SHP77 (cell line): ENCODE data around the gene LRP4.
"Not testable (repeated sequence)": the region's sequence is repeated elsewhere in the genome, so short reads cannot be mapped to it uniquely, and the experiment has no call there.

ENCODE experiments used
- DNase-seq, 2 experiments: peaks; one replicate each; lab custom pipeline; 2025; lab: John Stamatoyannopoulos, UW

LRP4 gene

DNA sequence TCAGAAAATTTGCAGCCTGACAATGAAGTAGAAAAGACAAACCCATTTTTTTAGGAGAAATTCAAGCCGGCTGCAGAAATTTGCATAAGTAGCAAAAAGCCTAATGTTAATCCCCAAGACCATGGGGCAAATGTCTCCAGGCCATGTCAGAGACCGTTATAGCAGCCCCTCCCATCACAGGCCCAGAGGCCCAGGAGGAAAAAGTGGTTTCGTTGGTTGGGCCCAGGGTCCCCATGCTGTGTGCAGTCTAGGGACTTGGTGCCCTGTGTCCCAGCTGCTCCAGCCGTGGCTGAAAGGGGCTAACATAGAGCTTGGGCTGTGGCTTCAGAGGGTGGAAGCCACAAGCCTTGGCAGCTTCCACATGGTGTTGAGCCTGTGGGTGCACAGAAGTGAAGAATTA lies 9.6 kb upstream of the LRP4 start:
- not testable (repeated sequence) for DNase-seq

DNA sequence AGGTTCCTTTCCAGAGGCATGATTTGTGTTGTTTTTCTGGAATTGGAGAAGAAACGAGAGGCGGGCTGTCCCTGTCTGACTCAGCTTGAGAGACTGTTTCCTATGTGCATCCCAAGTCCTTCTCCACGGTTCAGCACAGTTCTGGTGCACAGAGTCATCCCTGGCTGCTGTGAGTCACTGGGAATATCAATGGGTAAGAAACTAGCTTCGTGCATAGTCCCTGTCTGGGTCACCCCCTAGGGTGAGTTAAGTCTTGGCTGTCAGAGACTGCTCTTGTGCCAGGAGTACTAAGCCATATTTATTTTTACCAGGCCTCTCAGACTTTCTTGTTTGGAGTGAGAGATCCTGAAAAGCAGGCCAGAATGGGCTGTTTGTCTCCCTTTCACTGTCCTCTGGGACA lies 2.4 kb upstream of the LRP4 start:
- DNase-seq, result no peak

DNA sequence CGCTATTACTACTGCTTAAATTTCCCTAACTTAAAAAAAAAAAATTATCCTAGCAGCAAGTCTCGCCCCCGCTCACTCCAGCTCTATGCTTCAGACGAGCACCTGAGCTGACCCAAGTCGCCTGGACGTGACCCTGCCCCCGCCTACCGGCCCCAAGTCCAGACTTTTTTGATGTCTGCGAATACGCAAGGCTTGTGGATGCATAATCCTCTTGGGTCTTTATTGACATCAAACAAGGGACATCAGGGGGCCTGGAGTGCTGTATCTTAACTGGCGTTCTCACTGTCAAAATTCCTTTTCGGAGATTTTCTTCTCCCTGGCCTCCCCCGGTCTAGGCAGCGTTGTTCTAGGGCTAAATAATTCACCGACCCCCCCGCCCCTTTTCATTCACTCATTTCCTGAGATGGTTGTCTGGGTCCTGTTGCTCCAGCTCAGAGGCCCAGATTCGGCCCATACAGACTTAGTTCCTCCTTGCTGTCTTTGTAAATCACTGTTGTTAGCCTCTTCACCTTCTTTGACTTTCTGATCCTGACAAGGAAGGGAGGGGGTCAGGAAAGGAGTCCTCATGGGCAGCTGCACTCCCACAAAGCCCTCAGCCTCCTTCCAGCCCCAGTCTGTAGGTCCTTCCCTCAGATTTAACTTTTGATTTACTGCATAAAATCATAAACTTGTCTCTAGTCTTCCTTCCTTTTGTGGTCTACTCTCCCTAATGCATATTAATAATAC lies 601 bp upstream of the LRP4 start:
- no peak for DNase-seq

DNA sequence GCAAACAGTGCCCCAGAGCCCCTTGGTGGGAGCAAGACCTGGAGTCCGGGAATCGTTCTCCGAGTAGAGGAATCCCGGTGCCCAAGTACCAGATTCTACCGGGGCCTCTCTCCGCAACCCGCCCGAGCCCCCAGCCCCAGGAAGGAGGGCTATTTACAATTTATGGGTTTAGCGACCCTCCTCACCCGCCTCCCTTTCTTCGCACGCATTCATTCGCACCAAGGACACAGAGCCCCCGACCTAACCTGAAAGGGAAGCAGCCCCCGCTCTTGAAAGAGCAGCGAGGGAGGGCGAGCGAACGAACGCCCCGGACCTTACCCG lies 628 bp downstream of the LRP4 start:
- DNase-seq, result no peak

DNA sequence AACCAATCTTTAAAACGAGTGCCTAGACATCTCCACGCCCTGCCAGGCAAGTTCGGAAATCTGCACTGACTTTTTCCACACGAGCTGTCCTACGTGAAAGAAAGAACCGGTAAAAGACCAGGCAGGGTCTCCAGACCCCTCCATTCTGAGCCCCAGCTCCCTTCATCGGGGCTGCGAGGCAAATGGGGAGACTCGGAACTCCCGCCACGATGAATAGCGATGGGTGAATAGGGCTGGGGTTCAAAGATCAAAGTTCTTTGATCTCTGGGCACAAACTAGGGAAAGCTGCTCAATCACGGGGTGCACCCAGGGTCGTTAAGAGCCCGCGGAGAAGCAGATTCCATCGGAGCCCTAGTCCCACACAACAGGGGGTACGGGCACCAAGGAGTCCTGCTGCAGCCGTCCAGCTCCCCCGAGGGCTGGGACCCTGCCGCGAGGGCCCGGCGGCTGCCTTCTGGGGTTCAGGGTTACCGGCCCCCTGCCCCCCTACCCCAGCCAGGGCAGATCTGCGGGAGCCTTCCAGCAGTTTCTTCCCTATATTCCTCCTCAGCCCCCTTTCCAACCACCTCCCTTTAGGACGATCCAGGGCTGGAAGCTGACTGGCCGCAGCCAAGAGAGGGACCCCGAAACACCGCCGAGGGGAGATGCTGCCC lies 1.1 kb downstream of the LRP4 start:
- no peak for DNase-seq

DNA sequence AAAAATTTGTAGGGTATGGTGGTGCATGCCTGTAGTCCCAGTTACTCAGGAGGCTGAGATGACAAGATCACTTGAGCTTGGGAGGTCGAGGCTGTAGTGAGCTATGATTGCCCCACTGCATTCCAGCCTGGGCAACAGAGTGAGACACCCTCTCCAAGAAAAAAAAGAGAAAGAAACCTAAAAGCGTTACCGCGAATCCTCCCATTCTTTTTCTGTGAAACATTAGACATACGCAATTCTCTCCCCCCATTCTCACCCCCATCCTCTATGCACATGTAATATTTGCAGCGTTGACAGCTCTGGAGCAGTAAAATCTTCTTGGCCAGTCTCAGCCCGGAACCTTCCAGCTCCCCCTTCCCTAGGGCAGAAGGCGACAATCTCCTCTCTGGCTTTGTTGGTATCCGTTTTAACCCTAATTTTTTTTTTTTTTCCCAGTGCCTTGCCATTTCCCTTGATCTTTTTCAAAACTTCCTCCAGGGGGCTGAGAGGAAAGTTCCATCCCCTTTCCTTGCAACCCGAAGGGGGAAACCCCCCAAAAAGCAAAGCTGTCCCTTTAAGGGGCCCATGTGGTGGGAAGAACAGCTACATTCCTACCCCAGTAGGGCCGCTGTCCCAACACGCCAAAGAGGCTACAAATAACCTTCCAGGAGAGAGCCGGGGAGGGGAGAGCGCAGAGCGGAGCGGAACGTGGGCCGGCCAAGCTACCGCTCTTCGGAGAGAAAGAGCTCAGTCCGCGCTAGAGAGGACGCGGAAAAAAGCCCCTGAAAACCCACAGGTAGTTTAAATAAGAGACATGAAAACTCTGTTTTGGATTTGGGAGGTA lies 1.9 kb downstream of the LRP4 start:
- DNase-seq, result no peak

DNA sequence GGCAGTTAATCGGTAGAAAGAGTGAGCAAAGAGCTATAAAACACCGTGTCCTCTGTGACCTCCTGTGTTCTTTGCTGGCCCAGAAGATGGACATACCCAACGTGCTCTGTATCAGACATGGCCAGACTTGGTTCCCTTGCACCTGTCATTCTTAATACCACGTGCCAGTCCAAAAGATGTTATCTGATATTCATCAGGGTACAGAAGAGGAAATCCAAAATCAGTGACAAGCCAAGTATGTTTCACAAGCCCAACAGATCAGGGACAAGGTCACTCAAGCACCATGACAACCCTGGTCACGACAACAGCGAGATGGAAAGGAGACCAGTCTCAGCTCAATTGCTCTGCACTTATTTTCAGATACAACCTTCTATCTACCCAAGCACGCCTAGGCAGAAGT lies 3.4 kb downstream of the LRP4 start:
- DNase-seq, result no peak

DNA sequence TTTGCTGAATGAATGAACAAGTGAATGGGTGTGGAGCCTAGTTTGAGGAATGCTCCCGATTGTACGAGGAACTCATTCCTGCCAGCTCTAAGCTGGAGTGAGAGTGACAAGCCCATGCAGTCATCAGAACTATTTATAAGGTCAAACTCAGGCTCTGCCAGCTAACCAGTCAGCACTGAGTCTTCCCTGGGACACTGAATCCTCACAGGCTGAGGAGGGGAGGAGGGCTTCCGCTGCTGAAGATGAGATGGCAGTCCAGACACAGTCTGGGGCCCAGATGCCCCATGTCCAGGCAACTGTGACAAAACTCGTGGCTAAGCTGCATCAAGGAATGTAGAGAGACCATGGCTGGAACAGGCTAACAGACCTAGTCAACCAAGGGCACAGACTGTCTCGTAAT lies 4.0 kb downstream of the LRP4 start:
- no peak for DNase-seq

DNA sequence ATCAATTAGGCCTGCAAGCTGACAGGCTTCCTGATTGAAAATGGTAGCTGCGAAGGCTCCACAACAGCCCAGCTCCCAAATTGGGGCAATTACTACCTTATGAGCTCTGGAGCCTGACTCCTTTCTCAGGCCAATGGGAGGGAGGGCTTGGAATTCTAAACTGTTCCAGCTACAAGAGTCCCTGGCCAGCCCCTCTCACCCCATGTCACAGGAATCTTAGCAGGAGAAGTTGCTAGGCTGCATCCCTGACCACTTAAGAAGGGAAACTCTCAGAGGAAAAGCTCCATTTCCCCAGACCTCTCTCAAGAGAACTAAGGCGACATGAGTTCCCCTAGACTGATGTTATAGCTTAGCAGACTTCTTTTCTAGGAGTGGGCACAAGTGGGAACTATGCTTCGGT lies 4.9 kb downstream of the LRP4 start:
- DNase-seq, result no peak

DNA sequence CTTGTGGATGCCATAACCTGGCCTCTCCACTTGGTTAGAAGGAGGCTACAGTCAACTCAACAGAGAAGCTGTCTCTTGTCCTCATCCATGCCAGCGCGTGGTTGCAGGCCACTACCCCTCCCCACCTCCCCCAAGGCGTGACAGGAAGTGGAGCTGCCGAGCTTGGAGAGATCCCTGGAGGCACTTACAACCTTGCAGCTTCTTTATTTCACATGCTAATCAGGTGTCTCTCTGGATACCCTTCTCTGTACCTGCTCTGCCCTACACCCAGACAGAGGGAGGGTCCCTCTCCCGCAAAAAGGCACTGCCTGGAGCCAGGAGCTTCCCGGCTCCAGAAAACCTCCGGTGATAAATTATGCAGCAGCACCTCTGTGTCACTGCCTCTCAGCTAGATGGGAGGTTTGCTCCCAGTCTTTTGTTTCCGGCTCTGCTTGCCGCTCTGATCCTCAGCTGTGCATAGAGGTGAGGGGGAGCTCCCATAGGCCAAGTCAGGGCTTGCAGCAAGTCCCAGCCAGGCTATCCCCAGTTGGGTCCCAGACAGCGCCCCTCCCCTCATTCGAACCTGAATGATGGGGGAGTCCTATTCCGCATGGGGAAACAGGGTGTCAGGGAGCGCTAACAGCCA lies 5.7 kb downstream of the LRP4 start:
- peak; percentile 63 to 73 for DNase-seq

DNA sequence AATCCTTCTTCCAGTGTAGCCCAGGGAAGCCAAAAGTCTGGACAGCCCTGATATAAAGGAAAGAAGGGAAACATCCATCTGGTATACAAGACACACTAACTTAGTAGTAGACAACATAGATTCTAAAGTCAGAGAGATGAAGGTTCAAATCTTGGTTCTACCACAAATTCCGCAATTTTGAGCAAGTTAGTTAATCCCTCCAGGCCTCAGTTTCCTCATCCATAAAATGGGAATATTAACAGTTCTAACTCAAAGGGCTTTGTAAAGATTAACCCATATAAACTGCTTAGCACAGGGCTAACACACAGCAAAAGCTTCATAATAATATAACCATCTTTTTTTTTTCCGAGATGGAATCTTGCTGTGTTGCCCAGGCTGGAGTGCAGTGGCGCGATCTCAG lies 10.7 kb downstream of the LRP4 start:
- DNase-seq, result no peak

DNA sequence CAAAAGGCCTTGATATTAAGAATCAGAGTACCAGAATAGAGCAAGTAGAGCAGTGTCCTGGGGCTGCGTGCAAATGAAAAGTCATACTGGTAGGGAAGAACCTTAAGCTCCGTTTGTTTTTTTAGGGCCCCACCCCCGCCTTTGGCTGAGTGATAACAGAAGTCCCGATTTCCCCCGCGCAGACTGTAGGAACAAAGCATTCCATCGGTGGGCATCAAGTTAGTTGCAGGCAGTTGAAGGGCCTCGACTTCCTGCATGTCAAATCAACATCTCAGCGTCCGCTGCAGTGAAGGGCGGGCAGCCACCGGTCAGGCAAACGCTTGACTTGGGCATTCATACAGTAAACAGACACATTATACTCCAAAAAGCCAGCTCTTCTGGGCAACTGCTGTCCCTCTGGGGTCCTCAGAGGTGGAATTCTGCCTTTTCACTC lies 11.7 kb downstream of the LRP4 start:
- DNase-seq, result no peak

DNA sequence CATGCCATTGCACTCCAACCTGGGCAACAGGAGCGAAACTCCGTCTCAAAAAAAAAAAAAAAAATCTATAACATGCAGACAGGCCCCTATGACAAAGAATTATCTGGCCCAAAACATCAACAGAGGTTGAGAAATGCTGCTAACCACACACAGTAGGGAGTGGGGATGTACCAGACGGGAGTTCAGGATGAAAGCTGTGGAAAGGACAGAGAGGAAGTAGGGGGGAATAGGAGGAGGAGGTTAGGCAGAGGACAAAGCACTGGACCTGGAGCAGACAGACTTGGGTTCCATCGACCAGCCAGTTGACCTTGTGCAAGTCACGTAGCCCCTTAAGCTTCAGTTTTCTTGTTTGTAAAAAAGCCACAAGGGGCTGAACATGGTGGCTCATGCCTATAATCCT lies 12.5 kb downstream of the LRP4 start:
- DNase-seq, result no peak

DNA sequence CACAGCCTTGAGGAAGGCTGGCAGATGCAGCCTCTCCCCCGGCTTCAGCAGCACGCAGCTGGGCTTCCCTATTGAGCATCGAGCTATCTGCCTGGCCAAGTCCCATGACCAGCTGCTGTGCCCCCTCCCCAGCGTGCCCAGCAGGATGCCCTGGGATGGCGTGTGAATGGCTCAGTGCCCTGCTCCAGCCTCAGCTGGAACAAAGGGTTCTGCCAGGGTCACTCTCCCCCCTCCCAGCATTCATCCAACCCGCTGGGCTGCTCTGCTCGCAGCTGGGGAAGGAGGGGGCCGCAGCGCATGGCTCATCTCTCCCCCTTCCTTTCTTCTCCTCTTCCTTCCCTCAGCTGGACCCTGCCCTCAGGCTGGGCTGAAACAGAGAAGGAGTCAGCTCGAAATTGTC lies 14.5 kb downstream of the LRP4 start:
- no peak for DNase-seq

DNA sequence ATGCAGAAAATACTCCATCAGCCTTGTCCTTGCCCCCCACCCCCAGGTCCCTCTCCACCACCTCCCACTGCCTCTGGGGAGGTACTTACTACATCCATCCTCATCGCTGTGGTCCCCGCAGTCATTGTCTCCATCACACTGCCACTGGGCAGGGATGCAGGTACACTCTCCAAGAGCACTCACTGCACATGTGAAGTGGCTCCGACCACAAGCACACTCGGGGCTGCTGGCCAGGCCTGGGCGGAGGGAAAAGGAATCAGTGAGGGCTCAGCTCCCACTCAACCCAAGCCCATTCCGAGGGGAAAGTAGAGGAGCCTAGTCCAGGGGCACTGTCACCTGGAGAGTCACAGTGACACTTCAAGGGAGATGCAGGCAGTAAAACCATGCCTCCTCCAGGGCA lies 15.7 kb downstream of the LRP4 start:
- DNase-seq, result no peak

DNA sequence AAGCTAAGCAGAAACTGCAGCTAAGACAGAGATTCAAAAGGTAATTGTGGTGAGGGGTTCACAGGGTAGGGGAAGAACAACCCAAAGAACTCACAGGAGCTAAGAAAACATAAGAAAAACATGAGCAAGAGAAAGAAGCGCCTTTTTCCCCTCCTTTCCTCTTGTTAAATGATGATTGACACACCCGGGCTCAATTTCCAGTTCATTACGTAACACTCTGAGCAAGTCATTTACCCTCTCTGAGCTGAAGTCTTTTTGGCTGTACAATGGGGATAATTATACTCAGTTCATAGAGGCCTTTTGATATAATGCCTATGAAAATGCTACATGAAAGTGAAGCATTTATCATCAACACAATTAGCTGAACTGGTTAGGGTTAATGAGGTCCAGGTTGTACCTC lies 17.2 kb downstream of the LRP4 start:
- DNase-seq, result no peak

DNA sequence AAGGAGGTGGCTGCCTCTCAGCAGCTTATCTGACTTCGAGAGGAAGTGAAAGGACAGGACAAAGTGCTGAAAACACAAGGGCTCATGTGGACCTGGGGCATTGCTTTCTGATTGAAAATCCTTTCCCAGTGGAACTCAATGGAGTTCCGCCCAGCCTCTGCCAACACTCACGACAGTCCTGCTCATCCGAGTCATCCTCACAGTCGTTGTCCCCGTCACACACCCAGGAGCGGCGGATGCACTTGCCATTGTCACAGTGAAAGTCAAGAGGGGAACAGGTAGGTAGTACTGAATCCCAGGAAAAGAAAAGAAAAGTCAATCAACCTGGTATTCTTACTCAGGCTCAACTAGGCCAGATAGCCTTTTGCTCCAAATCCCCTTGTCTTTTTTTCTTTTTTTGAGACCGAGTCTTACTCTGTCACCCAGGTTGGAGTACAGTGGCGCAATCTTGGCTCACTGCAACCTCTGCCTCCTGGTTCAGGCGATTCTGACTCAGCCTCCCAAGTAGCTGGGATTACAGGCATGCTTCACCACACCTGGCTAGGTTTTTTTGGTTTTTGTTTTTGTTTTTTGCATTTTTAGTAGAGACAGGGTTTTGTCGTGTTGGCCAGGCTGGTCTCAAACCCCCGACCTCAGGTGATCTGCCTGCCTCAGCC lies 18.1 kb downstream of the LRP4 start:
- DNase-seq, result no peak

DNA sequence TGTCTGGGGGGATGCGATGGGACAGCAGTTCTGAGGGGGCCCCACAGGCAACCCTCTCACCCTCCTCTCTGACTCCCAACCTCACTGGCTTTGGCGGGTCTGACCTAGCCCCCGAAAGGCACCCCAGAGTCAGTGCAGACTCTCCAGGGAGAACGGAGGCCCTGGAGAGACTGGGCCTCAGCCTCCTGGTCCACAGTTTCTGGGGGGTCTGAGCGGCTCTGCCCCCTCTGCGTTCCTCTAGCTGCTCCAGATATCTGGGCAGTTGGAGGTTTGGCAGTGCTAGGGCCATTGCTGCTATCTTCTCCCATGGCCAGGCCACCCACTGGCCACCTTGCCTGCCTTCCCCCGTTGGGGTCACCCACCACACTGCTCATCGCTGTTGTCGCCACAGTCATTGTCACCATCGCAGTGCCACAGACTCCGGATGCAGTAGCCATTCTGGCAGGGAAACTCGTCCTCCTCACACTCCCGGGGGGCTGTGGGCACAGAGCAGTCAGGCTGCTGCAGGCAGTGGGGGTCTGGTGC lies 18.8 kb downstream of the LRP4 start:
- no peak for DNase-seq

DNA sequence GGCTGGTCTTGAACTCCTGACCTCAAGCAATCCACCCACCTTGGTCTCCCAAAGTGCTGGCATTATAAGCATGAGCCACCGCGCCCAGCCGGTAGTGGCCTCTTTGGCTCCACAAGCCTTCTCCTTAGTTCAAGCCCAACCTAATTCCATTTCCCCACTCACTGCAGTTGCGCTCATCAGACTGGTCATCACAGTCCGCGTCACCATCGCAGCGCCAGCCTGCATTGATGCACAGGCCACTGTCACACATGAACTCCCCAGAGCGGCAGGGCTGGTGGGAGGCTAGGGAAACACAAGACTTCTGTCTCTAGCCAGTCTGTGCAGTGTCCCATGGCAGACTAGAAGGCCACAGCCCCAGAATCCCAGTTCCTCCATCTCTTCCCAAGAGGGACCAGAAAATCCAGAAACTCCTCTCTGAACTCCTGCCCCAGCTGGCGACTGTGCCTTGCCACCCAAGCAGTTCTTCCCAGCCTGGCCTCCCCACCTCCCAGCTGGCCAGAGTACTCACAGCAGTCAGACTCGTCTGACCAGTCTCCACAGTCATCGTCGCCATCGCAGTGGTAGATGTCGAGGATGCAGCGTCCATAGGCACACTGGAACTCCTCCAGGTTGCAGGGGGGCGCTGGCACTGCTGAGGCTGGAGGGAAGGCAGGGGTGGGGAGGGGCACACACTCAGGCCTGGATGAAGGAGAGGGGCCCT lies 19.8 kb downstream of the LRP4 start:
- no peak for DNase-seq

DNA sequence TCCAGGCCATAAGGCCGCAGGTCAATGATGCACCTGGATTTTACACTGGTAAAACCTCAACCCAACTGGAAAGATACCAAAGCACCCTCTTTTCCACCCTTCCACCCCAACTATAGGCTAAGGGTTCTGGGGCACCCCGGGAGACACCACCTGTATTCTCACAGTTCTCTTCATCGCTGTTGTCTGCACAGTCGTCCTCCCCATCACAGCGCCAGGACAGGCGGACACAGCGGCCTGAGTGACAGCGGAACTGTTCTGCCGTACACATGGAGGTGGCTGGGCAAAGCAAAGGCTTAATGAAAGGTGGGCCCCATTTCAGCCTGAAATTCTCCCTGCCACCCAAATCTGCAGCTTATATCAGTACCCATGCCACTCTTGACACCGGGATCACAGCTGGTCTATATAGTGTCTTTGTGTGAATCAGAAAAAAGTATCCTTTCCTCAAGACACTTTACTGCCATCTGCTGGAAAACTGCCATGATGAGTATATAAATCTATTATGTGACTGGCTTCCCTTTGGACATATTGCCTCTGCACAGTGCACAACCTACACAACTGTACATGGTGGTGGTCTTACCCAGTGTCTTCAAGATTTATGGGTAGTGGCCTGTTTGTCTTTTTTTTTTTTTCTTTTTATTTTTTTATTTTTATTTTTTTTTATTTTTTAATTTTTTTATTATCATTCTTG lies 21.5 kb downstream of the LRP4 start:
- DNase-seq, result peak; percentile 53 to 57

DNA sequence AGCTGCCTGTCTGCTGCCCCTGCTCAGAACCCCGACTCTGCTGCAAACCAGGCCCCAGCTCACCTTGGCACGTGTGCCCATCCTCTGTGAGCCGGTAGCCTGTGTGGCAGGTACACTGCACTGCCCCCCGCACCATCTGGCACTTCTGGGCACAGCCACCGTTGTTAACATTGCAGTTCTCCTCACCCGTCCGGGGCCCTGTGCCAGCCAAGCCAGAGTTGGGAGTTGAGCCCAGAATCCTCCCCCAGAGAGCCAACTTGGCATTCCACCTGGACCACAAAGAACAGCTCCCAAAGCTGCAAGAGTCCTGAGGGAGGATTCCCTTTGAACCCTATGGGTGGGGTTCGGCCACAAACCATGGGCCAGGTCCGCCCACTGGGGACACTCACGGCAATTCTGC lies 22.5 kb downstream of the LRP4 start:
- DNase-seq, result no peak
